ENCODE data around the gene ARHGAP24. TPM values are rescaled to one million over a fixed set of nuclear protein-coding genes. Genes with fewer than 3 reads are reported as not detected.

Gene ARHGAP24
- total and polyA plus RNA-seq, 9 donors: 6.6 to 16.7 (median 10.0) TPM

DNA sequence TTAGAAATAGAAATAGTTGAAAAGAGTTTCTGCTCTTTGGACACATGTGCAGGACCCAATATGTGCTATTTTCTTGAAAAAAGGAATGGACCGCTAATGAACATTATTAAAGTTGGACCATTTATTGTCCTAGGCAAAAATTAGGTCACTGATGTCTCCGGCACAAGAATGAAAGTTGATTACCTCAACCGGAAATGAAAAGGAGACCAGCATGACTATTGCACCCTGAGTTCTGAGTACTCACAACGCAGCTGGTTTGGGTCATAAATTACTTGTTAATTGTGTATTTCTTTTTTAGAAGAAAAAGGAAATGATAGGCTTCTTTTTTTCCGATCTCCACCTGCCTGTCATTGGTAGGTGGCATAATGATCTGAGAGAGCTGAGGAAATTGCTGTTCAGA, 232.7 kb downstream of the ARHGAP24 start:
- H3K4me3 ChIP-seq: no peak overlapping the region
- intact Hi-C loops (cut with DNase I): no loop called here
- H3K27me3 ChIP-seq: no peaks in the 10 kb centered on the region
- no peak for DNase-seq
- no peaks in the 10 kb centered on the region for H3K36me3 ChIP-seq
- WGBS, 3 donors: 74 to 77% (median 75%) methylated on average over 5 of the region's 5 CpGs
- no peaks in the 10 kb centered on the region for H3K9me3 ChIP-seq
- TF ChIP-seq POLR2A (IDR thresholded peaks at IDR 0.05): no peak
- no peak for TF ChIP-seq EP300 (IDR thresholded peaks at IDR 0.05)
- TF ChIP-seq CTCF (IDR thresholded peaks at IDR 0.05): no peak
- H3K27ac ChIP-seq: no peak overlapping the region
- H3K4me1 ChIP-seq (ENCODE audit: insufficient read depth): no peaks in the 10 kb centered on the region

- intact Hi-C loops (cut with DNase I): no loop called here
- Histone ChIP-seq H3K4me1 (ENCODE audit: insufficient read depth) (no peaks in the 10 kb centered on the region), H3K4me3 (no peak overlapping the region), H3K27ac (no peak overlapping the region), H3K36me3 (no peaks in the 10 kb centered on the region), H3K9me3 (no peaks in the 10 kb centered on the region), H3K27me3 (no peaks in the 10 kb centered on the region)
- 58 to 64% (median 58%) methylated on average over 5 of the region's 5 CpGs for WGBS, 3 donors
- TF ChIP-seq POLR2A (IDR thresholded peaks at IDR 0.05): no peak
- no peak for TF ChIP-seq CTCF (IDR thresholded peaks at IDR 0.05)
- TF ChIP-seq EP300 (IDR thresholded peaks at IDR 0.05): no peak
- no peak for DNase-seq
These were observed 233.5 kb downstream of the ARHGAP24 start for GRCh38 chr4:85708468-85708867.

DNA sequence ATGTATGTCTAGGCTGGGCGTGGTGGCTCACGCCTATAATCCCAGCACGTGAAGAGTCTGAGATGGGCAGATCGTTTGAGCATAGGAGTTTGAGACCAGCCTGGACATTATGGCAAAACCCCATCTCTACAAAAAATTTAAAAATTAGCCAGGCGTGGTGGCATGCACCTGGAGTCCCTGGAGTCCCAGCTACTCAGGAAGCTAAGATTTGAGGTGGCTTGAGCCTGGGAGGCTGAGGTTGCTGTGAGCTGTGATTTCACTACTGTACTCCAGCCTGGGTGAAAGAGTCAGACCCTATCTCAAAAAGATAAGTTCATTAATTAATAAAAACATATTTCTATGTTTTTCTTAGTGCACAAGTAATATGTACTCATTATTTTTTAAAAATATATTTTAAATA, 238.1 kb downstream of the ARHGAP24 start:
- intact Hi-C loops (cut with DNase I): no loop called here
- Histone ChIP-seq H3K4me1 (ENCODE audit: insufficient read depth) (no peaks in the 10 kb centered on the region), H3K4me3 (no peak overlapping the region), H3K27me3 (no peaks in the 10 kb centered on the region), H3K27ac (no peak overlapping the region), H3K9me3 (no peaks in the 10 kb centered on the region), H3K36me3 (no peaks in the 10 kb centered on the region)
- TF ChIP-seq EP300 (IDR thresholded peaks at IDR 0.05): no peak
- TF ChIP-seq POLR2A (IDR thresholded peaks at IDR 0.05): no peak
- no peak for TF ChIP-seq CTCF (IDR thresholded peaks at IDR 0.05)
- WGBS, 3 donors: 94 to 97% (median 95%) methylated on average over 5 of the region's 5 CpGs
- DNase-seq: no peak

DNA sequence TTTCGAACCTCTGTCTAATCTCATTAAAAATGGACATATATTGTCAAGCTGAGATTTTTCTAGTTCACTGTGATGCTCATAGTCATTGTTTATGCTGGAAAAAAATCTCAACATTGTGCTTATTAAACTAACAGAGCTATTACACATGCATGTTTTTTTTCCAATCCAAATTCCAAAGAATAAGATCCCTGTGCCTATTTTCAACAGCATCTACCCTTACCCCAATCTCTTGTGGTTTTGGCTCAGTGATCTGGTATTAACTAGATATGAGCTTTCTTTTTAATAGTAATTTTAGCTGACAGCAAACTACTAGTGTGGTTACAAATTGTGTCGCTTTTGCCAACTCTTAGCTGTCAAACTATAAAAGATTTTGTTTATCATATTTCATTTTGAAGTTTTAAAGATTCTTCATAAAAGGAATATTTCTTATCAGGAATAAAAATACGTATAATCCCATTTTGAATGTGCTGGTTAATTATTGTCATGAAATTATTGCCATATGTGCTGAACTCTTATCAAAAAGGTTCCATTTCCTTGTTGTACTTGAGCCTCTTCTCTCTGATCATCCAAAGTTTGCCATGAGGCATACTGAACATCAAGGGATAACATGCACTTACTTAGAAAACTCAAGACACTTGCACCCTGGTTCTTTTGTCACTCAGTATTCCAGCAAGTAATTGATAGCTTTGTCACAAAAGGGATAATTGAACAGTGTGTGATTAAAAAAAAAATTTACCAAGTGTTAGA, 241.2 kb downstream of the ARHGAP24 start:
- H3K4me1 ChIP-seq (ENCODE audit: insufficient read depth): no peaks in the 10 kb centered on the region
- DNase-seq: no peak
- intact Hi-C loops (cut with DNase I): no loop called here
- 47 to 55% (median 50%) methylated on average over 3 of the region's 3 CpGs for WGBS, 3 donors
- H3K27ac ChIP-seq: no peak overlapping the region
- H3K36me3 ChIP-seq: no peaks in the 10 kb centered on the region
- H3K27me3 ChIP-seq: no peaks in the 10 kb centered on the region
- H3K9me3 ChIP-seq: no peaks in the 10 kb centered on the region
- no peak overlapping the region for H3K4me3 ChIP-seq
- TF ChIP-seq POLR2A (IDR thresholded peaks at IDR 0.05) (no peak), EP300 (IDR thresholded peaks at IDR 0.05) (no peak), CTCF (IDR thresholded peaks at IDR 0.05) (no peak)

Measured in ovary (tissue), 9 donors.